Mammary epithelial cell (primary cell): ENCODE data around the gene DSEL.

Experiments
- CTCF ChIP-seq, 2 donors: IDR thresholded peaks in 1 of 2; conservative IDR thresholded peaks in 1 of 2; 2 replicates each; pipeline ENCODE4 v1.5.1; 2011 to 2012; ENCODE audit warnings: inconsistent platforms in 2 of 2, low read length in 2 of 2, mild to moderate bottlenecking in 2 of 2, control low read depth in 1 of 2, low read depth in 1 of 2; ENCODE audit not compliant: insufficient read depth in 1 of 2; ENCODE audit errors: extremely low read depth in 1 of 2
- EZH2 ChIP-seq: IDR thresholded peaks from 2 replicates; pipeline ENCODE4 v1.6.1; 2012; ENCODE audit warnings: low read length, inconsistent platforms, borderline replicate concordance

- TF ChIP-seq CTCF (conservative IDR thresholded peaks at IDR 0.05 in 1 of 2, IDR thresholded peaks at IDR 0.05 in 1 of 2; ENCODE audit: extremely low read depth in 1 of 2, insufficient read depth in 1 of 2, low read depth in 1 of 2, low read length in 2 of 2) (no peak), EZH2 (no peak)
These were observed 3.9 kb upstream of the DSEL start for GRCh38 chr18:67520351-67520921.
